Muscle layer of colon (tissue), 2 donors: Measurements from ENCODE around the gene TAL1.

Experiments
- H3K27ac ChIP-seq: one replicate; pipeline ENCODE4 v1.7.0; 2013; ENCODE audit warnings: low read depth, mild to moderate bottlenecking, low read length, moderate library complexity
- H3K27me3 ChIP-seq, 2 donors: one replicate each; pipeline ENCODE4 v1.7.0; 2013; ENCODE audit warnings: low read length in 2 of 2, mild to moderate bottlenecking in 2 of 2; ENCODE audit not compliant: insufficient read depth in 2 of 2, control insufficient read depth in 1 of 2
- H3K36me3 ChIP-seq: one replicate; pipeline ENCODE4 v1.7.0; 2013; ENCODE audit warnings: mild to moderate bottlenecking, low read length; ENCODE audit not compliant: insufficient read depth
- H3K4me1 ChIP-seq: one replicate; pipeline ENCODE4 v1.7.0; 2013; ENCODE audit warnings: mild to moderate bottlenecking, low read length; ENCODE audit not compliant: insufficient read depth
- H3K4me3 ChIP-seq, 2 donors: one replicate each; pipeline ENCODE4 v1.7.0; 2013; ENCODE audit warnings: low read length in 2 of 2, low read depth in 1 of 2, mild to moderate bottlenecking in 1 of 2, moderate library complexity in 1 of 2
- H3K9ac ChIP-seq: one replicate; pipeline ENCODE4 v1.7.0; 2013; ENCODE audit warnings: low read length
- H3K9me3 ChIP-seq: one replicate; pipeline ENCODE4 v1.7.0; 2013; ENCODE audit warnings: mild to moderate bottlenecking, low read length
- donor health status: abdominal sarcoma.
- donor health status: Adenocarcinoma of cecum.

Gene TAL1

GRCh38 chr1:47190857-47191256 is 41.2 kb downstream of the TAL1 start:
- Histone ChIP-seq H3K9me3 (no peaks in the 10 kb centered on the region), H3K27ac (no peak overlapping the region), H3K4me3 (no peak overlapping the region), H3K4me1 (peaks cover 10% of the 10 kb centered on the region), H3K9ac (no peak overlapping the region), H3K36me3 (no peaks in the 10 kb centered on the region), H3K27me3 (no peaks in the 10 kb centered on the region)

DNA sequence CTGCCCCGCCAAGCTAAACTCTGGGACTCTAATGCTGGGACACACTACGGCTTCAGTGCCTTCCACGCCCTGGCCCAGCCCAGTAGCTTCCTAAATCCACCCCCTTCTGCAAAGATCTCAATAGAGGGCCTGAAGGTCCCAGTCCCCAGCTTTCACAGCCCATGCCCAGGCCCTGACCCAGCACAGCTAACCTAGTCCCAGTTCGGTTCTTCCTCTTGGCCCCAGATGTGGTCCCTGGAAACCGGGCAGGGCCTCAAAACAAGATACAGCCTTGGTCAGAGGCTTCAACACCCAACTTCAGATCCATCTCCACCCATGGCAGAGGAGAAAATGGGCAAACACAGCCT is 41.5 kb downstream of the TAL1 start:
- H3K9ac ChIP-seq: no peak overlapping the region
- no peaks in the 10 kb centered on the region for H3K36me3 ChIP-seq
- H3K27ac ChIP-seq: no peak overlapping the region
- H3K4me1 ChIP-seq: peaks cover 10% of the 10 kb centered on the region
- H3K9me3 ChIP-seq: no peaks in the 10 kb centered on the region
- H3K27me3 ChIP-seq: no peaks in the 10 kb centered on the region
- no peak overlapping the region for H3K4me3 ChIP-seq

GRCh38 chr1:47189844-47190508 is 42.0 kb downstream of the TAL1 start, which contains the start of gene PDZK1IP1:
Gene PDZK1IP1 (minus strand): TSS chr1:47190036. CDS start chr1:47189932, 104 bp downstream.
- no peak within 1 kb of the TSS for H3K4me3 ChIP-seq
- H3K27ac ChIP-seq: no peak within 1 kb of the TSS
- no peaks in the 10 kb centered on the region for H3K27me3 ChIP-seq
- no peaks in the 10 kb centered on the region for H3K9me3 ChIP-seq
- H3K4me1 ChIP-seq: peaks cover 10% of the 10 kb centered on the region
- H3K9ac ChIP-seq: no peak within 1 kb of the TSS
- H3K36me3 ChIP-seq: no peaks in the 10 kb centered on the region

GRCh38 chr1:47188791-47189785 is 42.9 kb downstream of the TAL1 start:
- no peak overlapping the region for H3K27ac ChIP-seq
- no peak overlapping the region for H3K9ac ChIP-seq
- no peak overlapping the region for H3K4me3 ChIP-seq
- peaks cover 10% of the 10 kb centered on the region for H3K4me1 ChIP-seq
- no peaks in the 10 kb centered on the region for H3K9me3 ChIP-seq
- peaks cover 0 to 7% of the 10 kb centered on the region in 2 donors for H3K27me3 ChIP-seq
- no peaks in the 10 kb centered on the region for H3K36me3 ChIP-seq

DNA sequence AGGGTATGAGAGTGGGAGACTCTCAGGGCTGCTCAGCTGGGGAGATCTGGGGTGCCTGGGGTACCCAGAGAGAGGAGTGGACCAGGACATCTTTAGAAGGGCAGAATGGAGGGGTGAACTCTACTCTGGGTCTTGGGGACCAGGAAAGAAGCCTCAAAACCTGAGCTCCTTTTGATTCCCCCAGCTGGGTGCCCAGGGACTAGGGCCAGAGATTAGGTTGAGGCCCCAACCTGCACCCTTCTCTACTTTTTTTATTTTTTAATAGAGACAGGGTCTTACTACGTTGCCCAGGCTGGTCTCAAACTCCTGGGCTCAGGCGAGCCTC is 44.1 kb downstream of the TAL1 start:
- H3K4me1 ChIP-seq: peaks cover 10% of the 10 kb centered on the region
- H3K9ac ChIP-seq: no peak overlapping the region
- no peak overlapping the region for H3K4me3 ChIP-seq
- peaks cover 0 to 17% of the 10 kb centered on the region in 2 donors for H3K27me3 ChIP-seq
- H3K27ac ChIP-seq: no peak overlapping the region
- H3K9me3 ChIP-seq: no peaks in the 10 kb centered on the region
- no peaks in the 10 kb centered on the region for H3K36me3 ChIP-seq

DNA sequence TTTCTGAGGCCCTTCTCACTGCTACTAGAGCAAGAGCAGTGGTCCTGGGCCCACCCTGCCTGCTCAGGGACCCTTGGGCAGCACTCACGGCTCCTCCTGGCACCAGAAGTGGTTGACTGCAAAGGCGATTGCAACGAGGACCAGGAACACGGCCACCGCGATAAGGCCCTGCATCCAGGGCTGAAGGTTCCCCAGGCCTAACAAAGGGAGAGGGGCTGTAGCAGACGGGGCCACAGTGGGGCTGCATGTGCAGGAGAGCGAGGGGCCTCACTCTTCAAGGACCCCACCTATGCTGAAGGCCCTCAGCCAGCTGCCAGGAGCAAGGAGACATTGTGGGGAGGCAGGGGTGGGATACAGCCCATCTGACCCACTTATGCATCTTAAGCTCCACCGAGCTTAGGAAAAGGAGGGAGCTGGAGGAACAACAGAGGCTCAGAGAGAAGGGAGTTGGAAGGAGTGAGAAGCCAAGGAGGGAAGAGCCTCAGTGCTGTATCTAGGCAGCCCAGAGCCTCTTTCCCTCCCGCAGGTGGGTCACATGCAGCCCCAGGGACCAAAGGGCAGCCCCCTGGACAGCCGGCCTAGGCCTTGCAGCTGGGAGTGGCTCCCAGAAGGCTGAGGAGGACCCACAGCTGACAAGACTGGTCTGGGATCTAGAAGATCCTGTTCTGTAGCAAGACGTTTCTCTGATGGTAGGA is 44.6 kb downstream of the TAL1 start:
- H3K27me3 ChIP-seq: peaks cover 0 to 17% of the 10 kb centered on the region in 2 donors
- H3K9me3 ChIP-seq: no peaks in the 10 kb centered on the region
- peaks cover 5% of the 10 kb centered on the region for H3K4me1 ChIP-seq
- no peak overlapping the region for H3K27ac ChIP-seq
- H3K9ac ChIP-seq: no peak overlapping the region
- no peaks in the 10 kb centered on the region for H3K36me3 ChIP-seq
- no peak overlapping the region for H3K4me3 ChIP-seq

DNA sequence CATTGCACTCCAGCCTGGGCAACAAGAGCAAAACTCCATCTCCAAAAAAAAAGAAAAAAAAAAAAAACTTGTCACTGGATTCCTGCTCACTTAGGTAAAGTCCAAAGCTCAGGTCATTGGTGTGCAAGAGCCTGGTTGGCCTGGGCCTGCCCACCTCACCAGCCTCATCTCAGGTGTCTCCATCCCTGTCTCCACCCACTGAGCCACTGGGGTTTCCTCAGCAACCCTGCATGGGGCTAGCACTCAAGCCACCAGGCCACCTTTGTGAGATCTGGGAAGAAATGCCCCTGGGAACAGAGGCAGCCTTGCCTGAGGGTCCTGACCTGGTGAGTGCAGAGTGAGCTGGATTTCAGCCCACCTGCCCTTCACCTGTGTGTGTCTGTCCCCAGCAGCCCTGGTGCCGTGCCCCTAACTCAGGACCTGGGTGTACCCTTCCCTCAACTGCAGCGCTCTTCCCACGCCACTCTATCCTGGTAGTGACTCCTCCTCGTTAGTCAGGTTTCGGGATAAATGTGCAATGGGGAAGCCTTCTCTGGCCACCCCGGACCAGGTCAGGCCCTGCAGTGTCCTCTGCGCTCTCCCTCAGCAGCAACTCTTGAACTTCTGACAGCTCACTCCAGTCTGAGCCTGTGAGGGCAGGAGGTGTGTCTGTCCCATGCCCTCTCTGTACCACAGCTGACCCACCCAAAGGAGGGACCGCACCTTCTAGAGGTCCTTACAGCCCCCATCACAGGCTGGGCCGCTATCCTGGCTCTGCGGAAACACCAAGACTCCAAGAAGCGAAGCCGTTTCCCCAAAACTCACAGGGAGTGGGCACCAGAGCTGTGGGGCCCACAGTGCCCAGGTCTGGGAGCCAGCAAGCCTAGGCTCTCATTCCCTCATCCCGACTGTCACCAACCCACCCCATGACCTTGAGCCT is 45.5 kb downstream of the TAL1 start:
- Histone ChIP-seq H3K9ac (no peak overlapping the region), H3K4me3 (no peak overlapping the region), H3K9me3 (no peaks in the 10 kb centered on the region), H3K4me1 (peaks cover 5% of the 10 kb centered on the region), H3K27me3 (peaks cover 0 to 24% of the 10 kb centered on the region in 2 donors), H3K27ac (no peak overlapping the region), H3K36me3 (no peaks in the 10 kb centered on the region)

- no peak overlapping the region for H3K9ac ChIP-seq
- peaks cover 0 to 30% of the 10 kb centered on the region in 2 donors for H3K27me3 ChIP-seq
- no peaks in the 10 kb centered on the region for H3K36me3 ChIP-seq
- no peaks in the 10 kb centered on the region for H3K9me3 ChIP-seq
- H3K4me1 ChIP-seq: peaks cover 2% of the 10 kb centered on the region
- H3K4me3 ChIP-seq: no peak overlapping the region
- H3K27ac ChIP-seq: no peak overlapping the region
Measured at GRCh38 chr1:47184822-47185677, 47.0 kb downstream of the TAL1 start.

GRCh38 chr1:47184090-47184821 is 47.8 kb downstream of the TAL1 start:
- Histone ChIP-seq H3K9me3 (no peaks in the 10 kb centered on the region), H3K4me1 (peaks cover 10% of the 10 kb centered on the region), H3K27me3 (peaks cover 0 to 30% of the 10 kb centered on the region in 2 donors), H3K9ac (no peak overlapping the region), H3K4me3 (no peak overlapping the region), H3K27ac (no peak overlapping the region), H3K36me3 (no peaks in the 10 kb centered on the region)
